ENCODE data around the gene ERF.
A peak's percentile ranks its signal among the peaks of the same experiment; 100 is the strongest.

The ERF gene

DNA sequence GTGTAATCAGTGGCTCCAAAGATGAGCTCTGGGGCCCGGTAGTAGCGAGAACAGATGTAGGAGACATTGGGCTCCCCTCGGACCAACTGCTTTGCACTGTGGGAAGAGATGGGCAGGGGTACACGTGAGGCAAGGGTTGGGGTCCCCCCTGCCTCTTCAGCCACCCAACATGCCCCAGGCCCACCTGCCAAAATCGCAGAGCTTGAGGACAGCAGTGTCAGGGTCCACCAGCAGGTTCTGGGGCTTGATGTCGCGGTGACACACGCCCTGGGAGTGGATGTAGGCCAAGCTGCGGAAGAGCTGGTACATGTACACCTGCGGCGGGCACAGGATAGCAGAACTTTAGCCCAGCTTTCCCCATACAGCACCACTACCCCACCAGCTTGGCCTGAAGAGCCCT, 20.6 kb downstream of the ERF start:
- no peak for DNase-seq

DNA sequence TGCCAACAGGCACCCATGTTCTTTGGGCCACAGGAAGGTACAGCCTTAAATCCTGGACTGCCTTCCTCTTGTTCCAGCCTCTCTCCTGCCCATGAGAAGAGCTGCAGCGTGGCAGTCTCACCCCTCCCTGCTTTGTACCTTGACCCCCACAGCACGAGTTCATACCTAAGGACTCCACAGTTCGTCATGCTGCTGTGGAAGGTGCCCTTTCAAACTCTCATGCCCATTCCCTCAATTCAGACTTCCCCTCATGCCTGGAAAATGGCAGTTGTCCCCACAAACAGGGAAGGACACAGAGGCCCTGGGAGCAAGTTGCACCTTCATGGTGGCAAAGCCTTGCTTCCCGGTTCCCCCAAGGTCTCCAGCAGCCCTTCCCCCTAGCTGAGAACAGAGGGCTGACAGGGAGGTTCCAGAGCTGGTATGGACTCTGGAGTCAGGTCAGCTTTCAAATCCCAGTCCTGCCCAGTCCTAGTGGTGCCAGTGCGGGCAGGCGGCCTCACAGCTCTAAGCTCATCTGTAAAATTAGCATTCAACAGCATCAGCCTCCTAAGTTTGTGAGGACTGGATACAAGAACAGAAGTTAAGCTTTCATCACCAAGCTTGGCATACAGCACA, 21.1 kb downstream of the ERF start:
- no peak for DNase-seq

DNA sequence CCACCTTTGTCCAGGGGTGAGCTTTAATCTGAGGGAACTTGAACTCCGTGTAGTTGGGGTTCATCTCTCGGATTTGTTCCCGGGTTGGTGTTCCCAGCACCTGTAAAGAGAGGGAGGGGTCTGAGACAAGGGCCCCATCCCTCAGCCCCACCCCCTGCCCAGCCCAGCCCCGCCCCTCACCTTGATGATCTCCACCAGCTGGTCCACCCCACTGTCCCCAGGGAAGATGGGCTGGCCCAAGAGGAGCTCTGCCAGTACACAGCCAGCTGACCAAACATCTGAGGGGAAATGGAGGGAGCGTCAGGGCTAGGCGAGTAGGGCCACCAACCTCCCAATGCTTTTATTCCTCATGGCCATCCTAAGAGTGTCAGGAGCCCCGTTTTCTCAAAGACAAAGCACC, 21.8 kb downstream of the ERF start:
- no peak for DNase-seq

DNA sequence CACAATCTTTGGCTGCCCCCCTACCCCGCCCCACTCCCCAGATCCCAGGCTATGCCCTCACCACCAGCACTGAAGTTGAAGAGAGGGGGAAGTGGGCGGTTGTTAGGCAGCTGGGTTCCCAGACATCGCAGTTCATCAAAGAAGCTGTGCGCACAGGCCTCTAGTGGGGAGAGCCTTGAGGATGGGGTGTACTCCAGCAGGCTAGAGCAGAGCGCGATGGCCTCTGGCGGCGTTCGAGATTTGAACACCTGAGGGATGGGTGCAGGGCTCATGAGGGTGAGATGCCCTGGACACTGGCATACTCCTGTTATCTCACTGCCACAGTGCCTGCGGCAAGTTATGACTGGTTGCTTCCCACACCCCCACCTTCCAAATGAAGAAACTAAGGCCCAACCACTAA, 22.5 kb downstream of the ERF start:
- DNase-seq = no peak

DNA sequence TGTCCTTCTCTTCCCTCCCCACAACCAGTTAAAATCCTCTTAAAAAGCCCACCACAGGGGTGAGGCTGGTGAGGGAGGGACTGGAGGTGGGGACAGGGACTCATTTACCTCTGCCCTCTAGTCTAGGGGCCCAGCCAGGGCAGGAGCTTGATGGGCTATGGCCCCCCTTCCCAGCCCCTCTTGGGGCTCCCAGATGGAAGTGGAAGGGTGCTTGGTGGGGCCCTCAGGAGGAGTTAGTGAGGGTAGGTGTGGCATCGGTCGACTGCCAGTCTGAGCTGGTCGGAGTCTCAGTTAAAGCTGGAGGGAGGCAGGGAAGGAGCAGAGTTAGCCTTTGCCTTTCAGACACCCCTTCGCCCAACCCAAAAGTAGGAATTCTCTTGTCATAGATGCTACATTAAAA, 24.4 kb downstream of the ERF start:
- no peak for DNase-seq

DNA sequence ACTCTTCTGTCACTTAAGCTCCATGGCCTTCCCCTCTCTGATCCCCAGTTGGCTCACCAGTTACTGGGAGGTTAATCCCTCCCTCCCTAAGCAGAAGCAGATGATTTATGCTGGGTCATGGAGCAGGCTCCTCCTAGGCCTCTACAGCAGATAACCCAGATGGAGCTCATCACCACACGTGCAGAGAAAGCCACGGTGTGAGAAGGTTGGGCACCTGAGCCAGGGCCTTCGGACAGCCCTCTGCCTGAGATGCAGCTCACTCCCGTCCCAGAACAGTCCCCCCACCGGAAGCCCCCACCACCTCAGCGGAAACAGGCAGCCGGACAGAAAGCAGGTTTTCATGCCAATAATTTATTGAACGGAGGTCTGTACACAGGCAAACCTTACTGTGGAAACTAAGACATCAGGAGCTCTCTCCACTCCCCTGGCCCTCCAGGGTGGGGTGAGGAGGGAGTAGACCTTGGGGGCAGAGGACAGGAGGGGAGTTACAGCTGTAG, 25.0 kb downstream of the ERF start:
- no peak for DNase-seq

DNA sequence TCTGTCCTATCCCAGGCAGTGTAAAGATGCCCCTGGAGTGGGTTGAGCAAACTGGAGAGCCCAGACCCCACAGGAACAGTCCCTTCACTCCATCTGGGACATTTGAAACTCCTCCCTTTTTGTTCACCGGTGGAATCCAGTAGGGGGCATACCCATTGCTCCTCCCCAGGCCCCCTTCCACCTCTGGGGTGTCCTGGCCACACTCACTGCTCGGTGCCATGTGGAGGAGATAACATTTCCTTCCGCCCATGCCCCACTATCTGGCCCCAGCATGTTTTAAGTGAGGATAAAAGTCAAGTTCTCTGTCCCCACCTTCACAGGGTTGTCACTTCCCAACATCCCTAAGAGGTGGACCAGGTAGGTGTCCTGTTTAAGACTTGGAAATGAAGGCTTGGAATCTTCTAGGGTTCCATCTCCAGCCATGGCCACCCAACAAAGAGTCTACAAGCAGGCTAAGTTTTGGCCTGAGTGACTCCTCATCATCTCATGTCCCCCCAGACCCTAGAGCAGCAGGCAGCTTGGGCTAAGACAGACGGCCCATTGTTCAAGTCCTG, 25.6 kb downstream of the ERF start:
- no peak for DNase-seq

DNA sequence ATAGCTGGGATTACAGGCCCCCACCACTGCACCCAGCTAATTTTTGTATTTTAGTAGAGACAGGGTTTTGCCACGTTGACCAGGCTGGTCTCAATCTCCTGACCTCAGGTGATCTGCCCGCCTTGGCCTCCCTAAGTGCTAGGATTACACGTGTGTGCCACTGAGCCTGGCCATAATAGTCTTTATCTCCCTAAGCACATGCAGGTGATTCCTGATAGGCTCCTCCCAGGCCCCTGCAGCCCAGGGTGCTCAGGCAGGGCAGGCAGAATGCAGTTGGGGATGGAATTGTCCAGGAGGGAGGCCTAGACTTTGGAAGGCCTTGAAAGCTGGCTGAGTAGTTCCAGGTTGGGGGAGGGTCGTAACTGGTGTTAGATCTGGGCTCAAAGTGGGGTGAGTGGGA, 26.3 kb downstream of the ERF start:
- no peak for DNase-seq

DNA sequence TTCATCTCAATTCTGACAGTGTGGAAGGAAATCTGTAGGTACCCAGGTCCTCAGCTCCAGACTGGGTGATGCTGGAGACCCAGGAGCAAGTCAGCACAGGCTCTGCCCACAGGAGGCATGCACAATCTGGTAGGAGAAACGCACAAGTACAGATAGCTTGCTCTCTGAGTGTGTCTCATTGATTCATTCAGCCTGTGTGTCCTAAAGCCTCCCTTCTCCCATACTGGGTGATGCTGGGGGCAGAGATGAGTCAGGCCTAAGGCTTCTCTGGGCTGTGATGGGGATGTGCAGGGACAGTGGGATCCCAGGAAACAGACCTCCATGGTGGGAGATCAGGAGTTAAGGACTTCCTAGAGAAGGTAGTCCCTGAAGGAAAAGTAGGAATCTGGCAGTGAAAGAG, 28.0 kb downstream of the ERF start:
- no peak for DNase-seq

DNA sequence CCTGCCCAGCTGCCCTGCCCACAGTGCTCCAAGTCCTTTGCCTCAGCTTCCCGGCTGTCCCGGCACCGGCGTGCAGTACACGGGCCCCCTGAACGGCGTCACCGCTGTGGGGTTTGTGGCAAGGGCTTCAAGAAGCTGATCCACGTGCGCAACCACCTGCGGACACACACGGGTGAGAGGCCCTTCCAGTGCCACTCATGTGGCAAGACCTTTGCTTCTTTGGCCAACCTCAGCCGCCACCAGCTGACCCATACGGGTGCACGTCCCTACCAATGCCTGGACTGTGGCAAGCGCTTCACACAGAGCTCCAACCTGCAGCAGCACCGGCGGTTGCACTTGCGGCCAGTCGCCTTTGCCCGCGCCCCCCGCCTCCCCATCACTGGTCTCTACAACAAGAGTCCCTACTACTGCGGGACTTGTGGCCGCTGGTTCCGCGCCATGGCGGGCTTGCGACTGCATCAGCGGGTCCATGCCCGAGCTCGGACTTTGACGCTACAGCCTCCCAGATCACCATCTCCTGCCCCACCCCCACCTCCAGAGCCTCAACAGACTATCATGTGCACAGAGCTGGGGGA, 29.1 kb downstream of the ERF start:
- DNase-seq = no peak

DNA sequence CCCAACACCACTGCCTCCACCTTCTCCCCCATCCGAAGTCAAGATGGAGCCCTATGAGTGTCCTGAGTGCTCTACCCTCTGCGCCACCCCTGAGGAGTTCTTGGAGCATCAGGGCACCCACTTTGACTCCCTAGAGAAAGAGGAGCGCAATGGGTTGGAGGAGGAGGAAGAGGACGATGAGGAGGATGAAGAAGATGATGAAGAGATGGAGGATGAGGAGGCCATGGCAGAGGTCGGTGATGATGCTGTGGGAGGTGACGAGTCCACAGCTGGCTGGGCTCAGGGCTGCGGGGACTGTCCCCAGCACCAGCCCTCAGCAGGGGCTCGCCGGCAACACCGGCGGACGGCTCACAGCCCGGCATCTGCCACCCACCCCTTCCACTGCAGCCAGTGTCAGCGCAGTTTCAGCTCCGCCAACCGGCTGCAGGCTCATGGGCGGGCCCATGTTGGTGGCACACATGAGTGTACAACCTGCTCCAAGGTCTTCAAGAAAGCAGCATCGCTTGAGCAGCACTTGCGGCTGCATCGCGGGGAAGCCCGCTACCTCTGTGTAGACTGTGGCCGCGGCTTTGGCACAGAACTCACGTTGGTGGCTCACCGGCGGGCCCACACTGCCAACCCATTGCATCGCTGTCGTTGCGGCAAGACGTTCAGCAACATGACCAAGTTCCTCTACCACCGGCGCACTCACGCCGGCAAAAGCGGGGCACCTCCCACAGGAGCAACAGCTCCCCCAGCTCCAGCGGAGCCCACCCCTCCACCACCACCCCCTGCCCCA, 29.8 kb downstream of the ERF start:
- no peak for DNase-seq

DNA sequence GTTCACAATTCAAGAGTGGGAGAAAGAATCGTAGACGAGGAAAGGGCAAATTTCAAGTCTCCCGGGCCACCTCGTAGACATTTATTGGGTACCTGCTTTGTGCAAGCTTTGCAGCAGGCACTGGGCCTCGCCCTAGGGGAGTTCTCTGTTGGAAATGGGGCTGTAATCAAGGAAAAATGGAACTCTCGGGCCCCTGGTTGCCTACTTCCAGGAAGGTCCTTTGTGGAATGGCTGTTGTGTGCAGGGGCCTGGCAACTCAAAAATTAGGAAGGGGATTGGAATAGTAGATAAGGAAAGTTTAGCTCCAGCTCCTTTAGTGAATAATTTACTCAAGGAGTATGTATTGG, 34.2 kb downstream of the ERF start:
- no peak for DNase-seq

DNA sequence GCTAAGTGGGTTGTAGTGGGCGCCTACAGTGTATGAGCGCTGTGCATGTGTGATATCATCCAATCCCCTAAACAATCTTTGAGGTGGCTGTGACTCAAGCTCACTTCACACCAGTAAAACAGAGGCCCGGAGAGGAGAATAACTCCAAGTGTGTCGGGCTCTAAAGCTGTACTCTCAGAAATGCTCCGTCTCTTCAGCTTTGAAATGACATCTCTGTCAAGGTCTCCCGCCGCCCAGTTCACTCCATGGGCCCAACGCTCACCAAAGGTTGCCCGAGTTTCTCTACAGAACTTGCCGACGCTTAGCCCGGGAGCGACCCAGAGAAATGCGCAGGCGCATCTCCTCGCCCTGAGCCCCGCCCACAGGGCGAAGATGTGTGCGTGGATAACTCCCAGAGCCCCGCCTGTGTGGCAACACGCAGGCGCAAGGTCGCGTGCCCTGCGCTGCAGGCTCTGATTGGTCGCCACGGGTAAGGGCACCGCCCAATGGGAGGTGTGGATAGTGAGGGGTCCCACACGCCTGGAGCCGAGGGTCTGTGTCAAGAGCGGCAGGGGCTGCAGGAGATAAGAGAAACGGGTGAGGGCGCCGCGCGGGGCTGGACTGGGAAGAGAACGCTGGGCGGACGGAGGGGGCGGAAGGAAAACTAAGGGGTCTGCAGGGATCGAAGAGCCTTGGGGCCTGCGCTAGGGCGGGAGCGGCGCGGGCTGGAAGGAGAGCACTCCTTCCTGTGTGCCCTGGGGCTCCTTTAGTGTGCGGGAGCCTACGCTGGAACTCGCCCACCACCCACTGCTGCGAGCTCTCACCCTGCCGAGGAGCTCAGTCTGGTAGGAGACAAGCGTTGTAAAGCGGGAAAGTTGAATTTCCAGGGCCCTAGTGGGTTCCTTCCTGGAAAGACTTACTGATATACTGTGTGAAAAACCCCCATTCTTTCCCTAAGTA, 34.8 kb downstream of the ERF start, which contains the start of gene ZNF526:
Gene ZNF526, plus strand, starts transcription at position 501 of the 939 bp plus-strand sequence. CDS start 4,092 bp downstream, outside the sequence.
- peak; percentile 96 for DNase-seq

DNA sequence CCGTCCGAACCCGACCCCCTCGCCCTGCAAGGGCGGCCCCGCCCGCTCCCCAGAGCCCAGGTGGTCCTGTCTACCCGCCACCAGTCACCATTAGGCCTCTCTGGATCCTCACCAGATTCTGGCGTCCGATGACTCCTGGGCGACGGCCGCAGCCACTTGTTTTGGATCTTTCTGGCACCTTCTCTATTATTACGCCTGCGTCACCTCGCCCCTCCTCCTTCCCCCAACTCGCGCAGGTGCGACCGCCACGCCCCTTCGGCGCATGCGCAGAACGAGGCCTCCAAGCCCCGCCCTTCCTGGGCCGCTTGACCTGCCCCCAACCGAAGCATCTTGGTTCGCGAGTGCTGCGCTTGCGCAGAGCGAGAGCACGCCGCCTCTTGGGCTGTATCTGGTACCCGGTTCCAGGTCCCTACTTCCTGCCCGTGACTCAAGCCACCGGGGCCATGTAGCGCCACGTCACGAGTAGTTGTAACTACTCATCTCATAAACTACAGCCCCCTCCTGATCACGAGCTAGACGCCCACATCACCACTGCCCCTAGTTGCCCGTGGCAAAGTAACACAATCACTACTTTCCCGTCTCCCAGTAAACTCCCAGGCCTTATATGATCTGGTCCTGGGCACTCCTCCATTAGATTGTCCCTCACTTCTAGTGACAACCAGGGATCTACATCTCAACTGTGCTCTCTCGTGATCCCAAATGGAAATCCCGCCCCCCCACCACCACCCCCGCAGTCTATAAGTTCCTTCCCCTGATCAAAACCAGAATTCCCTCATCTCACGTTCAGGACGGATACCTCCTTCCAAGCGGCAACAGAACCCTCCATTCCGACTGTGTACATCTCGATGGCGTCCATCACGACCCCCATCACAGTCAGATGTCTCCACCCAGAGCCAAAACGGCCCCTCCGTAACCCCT, 37.1 kb downstream of the ERF start, which contains the start of gene DEDD2:
Gene DEDD2, minus strand, starts transcription at position 158 of the 918 bp plus-strand sequence. CDS start 670 bp downstream, outside the sequence.
- DNase-seq = peak; percentile 100

DNA sequence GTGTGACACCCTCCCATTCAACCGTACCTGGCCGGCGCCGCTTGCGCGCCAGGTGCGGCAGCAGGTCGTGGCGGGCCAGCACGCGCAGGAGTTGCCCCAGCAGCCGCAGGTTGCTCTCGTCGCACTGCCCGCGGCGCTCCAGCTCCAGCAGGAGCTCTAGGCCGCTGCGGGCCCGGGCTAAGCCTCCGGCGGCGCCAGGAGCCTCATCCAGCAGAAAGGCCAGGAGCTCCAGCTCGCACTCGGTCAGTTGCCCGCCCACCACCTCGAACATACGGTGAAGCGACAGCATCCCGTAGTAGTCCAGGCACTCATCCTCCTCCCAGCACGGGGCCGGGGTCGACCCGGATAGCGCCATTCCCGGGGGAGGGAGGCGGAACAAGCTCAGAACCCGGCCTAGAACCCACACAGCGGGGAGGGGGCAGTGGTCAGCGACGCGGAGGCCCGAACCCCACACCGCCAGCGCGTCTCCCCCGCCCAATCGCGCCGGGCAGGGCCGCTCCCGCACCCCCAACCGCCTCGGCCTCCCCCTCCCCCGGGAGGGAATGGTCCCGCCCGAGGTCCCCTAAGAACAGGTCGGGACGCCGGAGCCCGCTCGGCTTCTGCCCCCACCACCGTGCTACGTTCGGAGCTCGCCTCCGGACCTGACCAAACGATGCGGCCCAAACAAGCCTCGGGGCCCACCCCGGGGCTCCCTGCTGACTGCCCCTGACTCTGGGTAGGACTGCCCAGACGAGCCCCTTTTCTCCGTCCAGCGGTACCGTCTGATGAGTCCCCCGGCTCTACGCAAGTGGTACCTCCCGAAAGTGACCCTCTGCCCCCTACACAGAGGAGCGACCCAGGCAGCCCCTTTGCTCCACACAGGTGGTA, 38.0 kb downstream of the ERF start:
- peak; percentile 8 for DNase-seq

DNA sequence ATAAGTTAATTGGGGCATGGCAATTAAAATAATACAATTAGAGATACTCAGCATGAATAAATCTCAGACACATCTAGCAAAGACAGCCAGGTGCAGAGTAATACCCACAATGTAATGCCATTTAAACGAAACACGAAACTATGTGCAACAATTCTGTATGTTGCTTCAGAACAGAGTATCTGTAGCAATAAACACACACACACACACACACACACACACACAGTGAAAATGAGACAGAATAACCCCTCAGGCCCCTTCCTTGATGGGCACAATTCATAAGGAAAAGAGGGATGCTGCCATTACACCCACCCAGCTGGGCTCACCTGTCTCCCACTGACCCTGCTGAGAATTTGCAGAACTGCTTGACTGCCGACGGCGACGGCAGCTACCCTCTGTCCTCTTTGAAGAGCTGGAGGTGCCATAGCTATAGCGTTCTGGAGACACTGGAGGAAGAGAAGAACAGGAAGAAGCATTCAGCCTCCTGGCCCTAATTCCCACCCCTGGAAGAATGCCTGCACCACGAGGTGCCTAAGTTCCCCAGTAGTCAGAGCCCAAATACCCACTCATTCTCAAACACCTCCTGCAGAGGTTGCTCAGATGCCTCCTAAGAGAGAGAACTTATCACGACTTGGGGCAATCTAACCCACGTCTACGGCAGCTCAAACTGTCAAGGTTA, 40.0 kb downstream of the ERF start:
- DNase-seq = no peak

DNA sequence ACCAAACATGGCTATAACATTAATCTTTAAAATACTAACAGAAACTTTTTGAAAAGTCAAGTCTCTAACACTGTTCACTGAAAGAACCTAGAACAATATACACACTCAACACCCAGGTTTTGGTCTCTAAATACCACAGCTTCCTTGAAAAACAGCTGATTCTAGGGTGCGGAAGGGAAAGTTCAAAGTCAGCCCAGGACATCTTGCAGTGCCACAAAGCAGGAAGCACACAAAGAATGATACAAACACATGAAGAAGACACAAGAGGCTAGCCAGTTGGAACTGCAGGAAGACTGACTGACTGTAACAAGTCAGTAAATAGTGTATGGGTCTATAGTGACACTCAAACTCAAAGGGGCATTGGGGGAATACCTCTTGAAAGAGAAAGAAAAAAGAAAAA, 42.0 kb downstream of the ERF start:
- DNase-seq = no peak

DNA sequence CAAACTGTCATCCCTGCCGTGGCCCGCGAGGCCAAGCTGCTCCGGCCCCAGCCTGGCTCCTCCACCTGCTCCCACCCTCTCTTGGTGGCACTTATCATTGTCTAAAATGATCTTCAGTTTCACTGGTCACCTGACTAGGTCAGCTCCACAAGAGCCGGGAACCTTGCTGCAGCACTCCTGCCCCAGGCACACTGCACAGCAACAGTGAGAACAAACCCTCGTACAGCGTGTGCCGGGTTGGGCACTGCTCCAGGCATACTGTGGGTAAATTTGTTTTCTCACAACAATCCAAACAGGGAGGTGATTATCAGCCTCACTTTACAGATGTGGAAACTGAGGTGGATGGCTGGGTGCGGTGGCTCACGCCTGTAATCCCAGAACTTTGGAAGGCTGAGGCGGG, 46.3 kb downstream of the ERF start:
- no peak for DNase-seq

DNA sequence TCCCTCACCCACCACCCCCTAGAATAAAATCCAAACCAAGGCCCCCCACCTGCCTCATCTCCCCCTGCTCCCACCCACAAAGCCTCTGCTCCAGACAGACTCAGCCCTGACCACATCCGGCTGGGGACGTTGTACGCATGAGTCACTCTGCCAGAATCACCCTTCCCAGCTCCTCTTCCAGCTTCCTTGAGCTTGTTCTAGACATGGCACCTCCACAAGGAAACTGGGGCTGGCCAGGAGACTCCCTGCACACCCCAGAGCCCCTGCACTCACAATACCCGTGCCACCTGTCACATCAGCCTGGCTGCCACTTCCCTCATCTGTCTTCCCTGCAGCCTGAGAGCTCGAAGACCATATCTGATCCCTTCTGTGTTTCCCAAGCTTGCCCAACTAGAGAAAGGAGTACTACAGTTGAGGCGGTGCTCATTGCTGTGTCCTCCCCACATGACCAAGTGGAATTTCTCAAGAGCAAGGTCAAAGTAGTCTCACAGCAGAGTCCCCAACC, 47.1 kb downstream of the ERF start:
- peak; percentile 18 for DNase-seq

All from activated effector memory CD4-positive, alpha-beta T cell treated with Interleukin-2 at 50 U/mL for 16 hours (primary cell).